Lower lobe of right lung (tissue), 2 donors: ENCODE measurements around the gene UNC13A. TPM values are rescaled to one million over a fixed set of nuclear protein-coding genes. Genes with fewer than 3 reads are reported as not detected.

Experiments used
- ATAC-seq, 2 donors: fragments of 200-7000 bp; cut with Tn5 transposase; one replicate each; pipeline ENCODE4 v1.9.1; 2020 to 2022; ENCODE audit warnings: mild to moderate bottlenecking in 2 of 2, moderate library complexity in 2 of 2
- DNase-seq: peaks from one replicate; pipeline ENCODE4 v3.0.0-alpha.2; 2020
- H3K27ac ChIP-seq: fragments of 200-600 bp; one replicate; pipeline ENCODE4 v1.8.0; 2022
- H3K27me3 ChIP-seq: fragments of 200-600 bp; one replicate; pipeline ENCODE4 v1.8.0; 2022; ENCODE audit warnings: low read depth
- H3K36me3 ChIP-seq: fragments of 200-600 bp; one replicate; pipeline ENCODE4 v1.8.0; 2022; ENCODE audit warnings: mild to moderate bottlenecking
- H3K4me1 ChIP-seq: fragments of 200-600 bp; one replicate; pipeline ENCODE4 v1.8.0; 2022
- H3K4me3 ChIP-seq: fragments of 200-600 bp; one replicate; pipeline ENCODE4 v1.8.0; 2022; ENCODE audit warnings: mild to moderate bottlenecking
- H3K9me3 ChIP-seq: fragments of 200-600 bp; one replicate; pipeline ENCODE4 v1.8.0; 2022
- intact Hi-C: fragments of 100-400 bp; cut with DNase I; formaldehyde crosslinking; loops from one replicate; pipeline ENCODE4 v1.11.0; 2022
- total RNA-seq: library from RNA; stranded (reverse); fragmentation: NEBNext Ultra II Directional; extraction: Animal tissue kit (Norgen Biotek cat#: 25700); gene quantifications from one replicate; pipeline ENCODE4 v1.2.1, GENCODE V29; 2021
- TF ChIP-seq, protein P1 (sequence below): fragments of 200-600 bp; IDR thresholded peaks from one replicate; pipeline ENCODE4 v1.8.0; 2022; ENCODE audit warnings: antibody characterized with exemption, mild to moderate bottlenecking
- donor health status: DM: no; HTN: yes; CAD: no; lungs with severe emphysema.

UNC13A gene
- total RNA-seq, 1 donor from 2014 or later: 0.21 TPM

DNA sequence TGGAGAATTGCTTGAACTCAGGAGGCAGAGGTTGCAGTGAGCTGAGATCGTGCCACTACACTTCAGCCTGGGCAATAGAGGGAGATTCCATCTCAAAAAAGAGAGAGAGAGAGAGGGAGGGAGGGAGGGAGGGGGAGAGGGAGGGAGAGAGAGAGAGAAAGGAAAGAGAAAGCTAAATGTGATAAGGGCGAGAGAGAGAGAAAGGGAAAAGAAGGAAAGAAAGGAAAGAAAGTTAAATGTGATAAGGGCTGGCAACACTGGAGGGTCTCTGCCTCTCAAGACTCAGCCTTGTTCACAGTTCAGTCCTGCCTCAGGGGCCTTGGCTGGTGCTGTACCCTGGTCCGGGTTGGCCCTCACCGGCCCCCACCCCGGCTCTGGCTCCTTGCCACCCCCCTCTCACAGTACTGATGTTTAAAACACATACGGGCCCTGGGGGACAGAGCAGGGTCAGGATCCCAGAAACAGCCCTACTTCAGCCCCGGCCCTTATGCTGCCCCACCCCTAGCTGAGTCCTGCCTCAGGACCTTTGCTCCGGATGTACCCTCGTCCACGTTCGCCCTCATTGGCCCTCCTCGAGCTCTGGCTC lies 34.6 kb upstream of the UNC13A start:
- DNase-seq: no peak
- ATAC-seq: no peak
- intact Hi-C loops: no loop called here
- Histone ChIP-seq H3K27ac (peak overlapping the region; percentile 66), H3K9me3 (no peaks in the 10 kb centered on the region), H3K36me3 (peaks cover 49% of the 10 kb centered on the region), H3K4me1 (peaks cover 45% of the 10 kb centered on the region), H3K27me3 (no peaks in the 10 kb centered on the region), H3K4me3 (no peak overlapping the region)
- TF ChIP-seq, protein P1, sequence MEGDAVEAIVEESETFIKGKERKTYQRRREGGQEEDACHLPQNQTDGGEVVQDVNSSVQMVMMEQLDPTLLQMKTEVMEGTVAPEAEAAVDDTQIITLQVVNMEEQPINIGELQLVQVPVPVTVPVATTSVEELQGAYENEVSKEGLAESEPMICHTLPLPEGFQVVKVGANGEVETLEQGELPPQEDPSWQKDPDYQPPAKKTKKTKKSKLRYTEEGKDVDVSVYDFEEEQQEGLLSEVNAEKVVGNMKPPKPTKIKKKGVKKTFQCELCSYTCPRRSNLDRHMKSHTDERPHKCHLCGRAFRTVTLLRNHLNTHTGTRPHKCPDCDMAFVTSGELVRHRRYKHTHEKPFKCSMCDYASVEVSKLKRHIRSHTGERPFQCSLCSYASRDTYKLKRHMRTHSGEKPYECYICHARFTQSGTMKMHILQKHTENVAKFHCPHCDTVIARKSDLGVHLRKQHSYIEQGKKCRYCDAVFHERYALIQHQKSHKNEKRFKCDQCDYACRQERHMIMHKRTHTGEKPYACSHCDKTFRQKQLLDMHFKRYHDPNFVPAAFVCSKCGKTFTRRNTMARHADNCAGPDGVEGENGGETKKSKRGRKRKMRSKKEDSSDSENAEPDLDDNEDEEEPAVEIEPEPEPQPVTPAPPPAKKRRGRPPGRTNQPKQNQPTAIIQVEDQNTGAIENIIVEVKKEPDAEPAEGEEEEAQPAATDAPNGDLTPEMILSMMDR: no peak

DNA sequence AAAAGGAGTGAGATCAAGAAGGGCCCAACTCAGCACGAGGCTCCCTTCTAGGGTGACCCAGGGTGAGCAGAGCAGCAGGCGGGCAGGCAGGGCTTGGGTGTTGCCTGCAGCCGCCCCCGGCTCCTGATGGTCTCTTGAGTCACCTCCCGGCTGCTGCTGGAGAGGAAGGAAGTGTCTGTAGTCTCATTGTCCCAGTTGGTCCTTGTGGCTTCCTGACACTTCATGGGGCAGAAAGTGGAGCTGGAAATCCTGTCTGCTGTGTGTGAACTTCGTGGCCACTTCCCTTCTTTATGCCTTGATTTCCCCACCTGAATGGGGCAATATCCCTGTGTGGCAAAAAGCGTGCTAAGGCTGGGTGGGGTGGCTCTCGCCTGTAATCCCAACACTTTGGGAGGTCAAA lies 33.7 kb upstream of the UNC13A start:
- peaks cover 54% of the 10 kb centered on the region for H3K4me1 ChIP-seq
- H3K4me3 ChIP-seq: peak overlapping the region; percentile 94
- intact Hi-C loops: no loop called here
- H3K27ac ChIP-seq: peak overlapping the region; percentile 66
- peak; percentile 52 to 72 for ATAC-seq
- H3K9me3 ChIP-seq: no peaks in the 10 kb centered on the region
- DNase-seq: peak; percentile 88
- H3K36me3 ChIP-seq: peaks cover 40% of the 10 kb centered on the region
- TF ChIP-seq, protein P1: no peak
- no peaks in the 10 kb centered on the region for H3K27me3 ChIP-seq

DNA sequence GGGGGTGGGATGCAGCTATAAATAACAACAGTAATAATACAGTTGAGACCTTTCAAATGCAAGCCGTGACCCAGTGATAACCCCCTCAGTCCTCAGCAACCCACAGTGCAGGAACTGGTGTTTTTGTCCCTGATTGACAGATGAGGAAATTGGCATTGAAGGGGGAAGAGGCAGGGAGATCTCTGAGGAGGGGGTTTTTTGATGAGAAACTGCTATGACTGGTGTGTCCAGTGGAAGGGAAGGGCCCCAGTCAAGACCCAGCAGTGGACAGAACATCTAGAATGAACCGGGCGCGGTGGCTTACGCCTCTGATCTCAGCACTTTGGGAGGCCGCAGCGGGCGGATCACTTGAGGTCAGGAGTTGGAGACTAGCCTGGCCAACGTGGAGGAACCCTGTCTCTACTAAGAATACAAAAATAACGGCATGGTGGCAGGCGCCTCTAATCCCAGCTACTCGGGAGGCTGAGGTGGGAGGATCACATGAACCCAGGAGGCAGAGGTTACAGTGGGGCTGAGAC lies 33.0 kb upstream of the UNC13A start:
- Histone ChIP-seq H3K4me3 (peak overlapping the region; percentile 94), H3K27ac (peak overlapping the region; percentile 66)
- intact Hi-C loops: no loop called here

DNA sequence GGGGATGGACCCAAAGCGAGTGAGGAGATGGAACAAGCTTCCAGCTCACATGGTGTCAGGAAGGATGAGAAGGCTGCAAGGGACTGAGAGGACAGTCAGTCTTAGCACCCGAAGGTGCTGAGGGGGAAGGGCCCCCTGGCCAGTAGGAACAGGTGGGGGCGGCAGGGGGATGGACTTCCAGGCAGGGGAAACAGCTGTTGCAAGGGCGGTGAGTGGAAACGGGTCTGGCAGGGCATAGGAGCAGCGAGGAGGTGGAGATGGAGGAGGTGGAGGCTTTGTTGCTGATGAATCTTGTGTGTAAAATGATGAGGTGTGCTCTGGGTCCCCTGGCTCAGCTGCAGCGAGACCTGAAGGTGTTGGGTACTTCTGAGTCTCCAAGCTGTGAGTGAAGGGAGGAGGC lies 32.3 kb upstream of the UNC13A start:
- Histone ChIP-seq H3K27ac (peak overlapping the region; percentile 66), H3K9me3 (no peaks in the 10 kb centered on the region), H3K27me3 (no peaks in the 10 kb centered on the region), H3K36me3 (peaks cover 26% of the 10 kb centered on the region), H3K4me1 (peaks cover 57% of the 10 kb centered on the region), H3K4me3 (peak overlapping the region; percentile 94)
- TF ChIP-seq, protein P1: no peak
- ATAC-seq: no peak
- no peak for DNase-seq
- intact Hi-C loops: no loop called here

More for the DNA sequence above, 33.0 kb upstream of the UNC13A start:
- H3K27me3 ChIP-seq: no peaks in the 10 kb centered on the region
- DNase-seq (no peak), ATAC-seq (no peak)
- H3K4me1 ChIP-seq: peaks cover 57% of the 10 kb centered on the region
- peaks cover 33% of the 10 kb centered on the region for H3K36me3 ChIP-seq
- H3K9me3 ChIP-seq: no peaks in the 10 kb centered on the region
- TF ChIP-seq, protein P1: no peak

DNA sequence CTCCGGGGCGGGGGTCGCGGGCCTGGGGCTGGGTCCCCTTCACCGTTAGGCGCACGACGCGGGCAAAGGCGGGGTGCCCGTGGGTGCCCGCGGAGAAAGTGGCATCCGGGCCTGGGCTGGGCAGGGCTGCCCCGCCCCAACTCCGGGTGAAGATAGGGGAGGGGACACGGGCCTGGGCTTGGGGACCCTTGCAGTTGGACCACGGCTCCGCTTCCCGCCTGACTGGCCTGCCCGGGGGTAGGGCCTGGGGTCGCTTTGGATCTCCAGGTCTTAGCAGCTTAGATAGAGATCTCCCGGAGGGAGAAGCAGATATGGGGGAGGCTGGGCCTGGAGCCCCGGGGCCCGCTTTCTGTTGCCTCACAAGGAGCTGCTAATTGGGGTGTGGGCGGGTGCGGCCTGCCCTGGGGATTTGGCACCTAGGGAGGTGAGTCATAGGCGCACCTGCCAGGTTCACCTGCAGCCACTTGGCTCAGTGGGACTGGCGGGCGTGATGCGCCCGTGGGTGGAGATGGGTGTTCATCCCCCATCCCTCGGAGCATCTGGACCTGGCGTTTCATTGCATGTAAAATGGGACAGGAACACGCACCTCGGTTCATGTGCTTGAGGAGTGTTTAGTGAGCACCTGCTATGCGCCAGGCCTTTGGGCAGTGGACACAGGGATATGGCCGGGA lies 31.7 kb upstream of the UNC13A start:
- DNase-seq: peak; percentile 73

More for the DNA sequence above, 31.7 kb upstream of the UNC13A start:
- intact Hi-C loops: no loop called here
- TF ChIP-seq, protein P1: no peak
- ATAC-seq: peak; percentile 38 to 55
- no peaks in the 10 kb centered on the region for H3K27me3 ChIP-seq
- no peaks in the 10 kb centered on the region for H3K9me3 ChIP-seq
- peak overlapping the region; percentile 82 for H3K27ac ChIP-seq
- H3K4me3 ChIP-seq: peak overlapping the region; percentile 94
- H3K4me1 ChIP-seq: peaks cover 57% of the 10 kb centered on the region
- peaks cover 20% of the 10 kb centered on the region for H3K36me3 ChIP-seq
